ENCODE measurements around the gene PLCB4. TPM values are rescaled to one million over a fixed set of nuclear protein-coding genes. Genes with fewer than 3 reads are reported as not detected.
A peak's percentile ranks its signal among the peaks of the same experiment; 100 is the strongest.

The PLCB4 gene
- total RNA-seq, 1 donor from 2014 or later: 1.1 TPM

GRCh38 chr20:9227896-9228615 lies 159.2 kb downstream of the PLCB4 start:
- ATAC-seq: no peak

GRCh38 chr20:9228774-9229450 lies 160.0 kb downstream of the PLCB4 start:
- ATAC-seq: no peak

GRCh38 chr20:9230406-9230805 lies 161.5 kb downstream of the PLCB4 start:
- ATAC-seq: no peak

GRCh38 chr20:9233804-9234203 lies 164.9 kb downstream of the PLCB4 start:
- peak; percentile 64 for ATAC-seq

GRCh38 chr20:9235518-9235917 lies 166.6 kb downstream of the PLCB4 start:
- peak; percentile 48 for ATAC-seq

- ATAC-seq: no peak
Observed at GRCh38 chr20:9236458-9236857, 167.6 kb downstream of the PLCB4 start.

- no peak for ATAC-seq
Observed at GRCh38 chr20:9241232-9241692, 172.4 kb downstream of the PLCB4 start.

- ATAC-seq: no peak
Observed at GRCh38 chr20:9241721-9242427, 173.0 kb downstream of the PLCB4 start.

GRCh38 chr20:9243986-9244385 lies 175.1 kb downstream of the PLCB4 start:
- ATAC-seq: no peak

- ATAC-seq: no peak
Observed at GRCh38 chr20:9244811-9245210, 175.9 kb downstream of the PLCB4 start.

GRCh38 chr20:9246731-9247130 lies 177.8 kb downstream of the PLCB4 start:
- no peak for ATAC-seq

- no peak for ATAC-seq
Observed at GRCh38 chr20:9250511-9250910, 181.6 kb downstream of the PLCB4 start.

GRCh38 chr20:9253006-9253539 lies 184.2 kb downstream of the PLCB4 start:
- ATAC-seq: no peak

GRCh38 chr20:9255171-9255570 lies 186.3 kb downstream of the PLCB4 start:
- no peak for ATAC-seq

GRCh38 chr20:9256393-9256792 lies 187.5 kb downstream of the PLCB4 start:
- no peak for ATAC-seq

- no peak for ATAC-seq
Observed at GRCh38 chr20:9258901-9259300, 190.0 kb downstream of the PLCB4 start.

GRCh38 chr20:9260027-9260426 lies 191.1 kb downstream of the PLCB4 start:
- no peak for ATAC-seq

- ATAC-seq: no peak
Observed at GRCh38 chr20:9261781-9262180, 192.9 kb downstream of the PLCB4 start.

GRCh38 chr20:9262653-9263194 lies 193.8 kb downstream of the PLCB4 start:
- no peak for ATAC-seq

GRCh38 chr20:9269280-9269971 lies 200.5 kb downstream of the PLCB4 start:
- no peak for ATAC-seq

GRCh38 chr20:9270831-9271230 lies 201.9 kb downstream of the PLCB4 start:
- ATAC-seq: no peak

- no peak for ATAC-seq
Observed at GRCh38 chr20:9276966-9277468, 208.1 kb downstream of the PLCB4 start.

All from esophagus mucosa (tissue), 1 donor.